OCI-LY1 (cell line): ENCODE measurements around the gene PRELP.
A peak's percentile ranks its signal among the peaks of the same experiment; 100 is the strongest.

Experiments used
- H2AFZ ChIP-seq: fragments of 200-600 bp; sonication (generic), shearing (Covaris generic); 2 replicates; pipeline ENCODE4 v1.6.0; 2014; ENCODE audit warnings: antibody characterized with exemption, mild to moderate bottlenecking, low read length
- H3F3A ChIP-seq: fragments of 200-600 bp; sonication (generic), shearing (Covaris generic); 2 replicates; pipeline ENCODE4 v1.6.0; 2014; ENCODE audit warnings: mild to moderate bottlenecking, antibody characterized with exemption, low read length, moderate library complexity; ENCODE audit not compliant: insufficient read depth
- H3K27ac ChIP-seq: fragments of 200-600 bp; sonication (generic); 2 replicates; pipeline ENCODE4 v1.5.1; 2014; ENCODE audit warnings: low read length, mixed run types, mild to moderate bottlenecking, low read depth; ENCODE audit not compliant: poor library complexity, severe bottlenecking
- H3K27me3 ChIP-seq: fragments of 200-600 bp; sonication (generic); 2 replicates; pipeline ENCODE4 v1.6.0; 2014; ENCODE audit warnings: antibody characterized with exemption, mild to moderate bottlenecking, low read length, moderate library complexity; ENCODE audit not compliant: insufficient read depth
- H3K36me3 ChIP-seq: fragments of 200-600 bp; sonication (generic); 2 replicates; pipeline ENCODE4 v1.6.1; 2014; ENCODE audit warnings: mild to moderate bottlenecking, antibody characterized with exemption, low read length, moderate library complexity, mixed read lengths; ENCODE audit not compliant: insufficient read depth
- H3K4me1 ChIP-seq: fragments of 200-600 bp; sonication (generic); 2 replicates; pipeline ENCODE4 v1.5.1; 2014; ENCODE audit warnings: mild to moderate bottlenecking, low read length, moderate library complexity; ENCODE audit not compliant: insufficient read depth, severe bottlenecking
- H3K4me2 ChIP-seq: fragments of 200-600 bp; sonication (generic), shearing (Covaris generic); 2 replicates; pipeline ENCODE4 v1.6.1; 2014; ENCODE audit warnings: low read length
- H3K4me3 ChIP-seq: fragments of 200-600 bp; sonication (generic); 2 replicates; pipeline ENCODE4 v1.5.1; 2014; ENCODE audit warnings: low read length, low read depth, mild to moderate bottlenecking, mixed read lengths; ENCODE audit not compliant: poor library complexity, severe bottlenecking
- H3K79me2 ChIP-seq: fragments of 200-600 bp; shearing (Covaris generic); 2 replicates; pipeline ENCODE4 v1.6.1; 2016; ENCODE audit warnings: mixed run types, low read length, mixed read lengths; ENCODE audit not compliant: insufficient read depth
- H3K9ac ChIP-seq: fragments of 200-600 bp; sonication (generic), shearing (Covaris generic); 2 replicates; pipeline ENCODE4 v1.6.1; 2014; ENCODE audit warnings: mild to moderate bottlenecking, low read length, mixed read lengths
- H3K9me2 ChIP-seq: fragments of 200-600 bp; sonication (generic), shearing (Covaris generic); 2 replicates; pipeline ENCODE4 v1.6.1; 2014; ENCODE audit warnings: low read depth, mild to moderate bottlenecking, low read length, mixed read lengths
- H3K9me3 ChIP-seq: fragments of 200-600 bp; shearing (Covaris generic); 2 replicates; pipeline ENCODE4 v1.6.1; 2014; ENCODE audit warnings: low read length, mixed read lengths
- H4K20me1 ChIP-seq: fragments of 200-600 bp; sonication (generic), shearing (Covaris generic); 2 replicates; pipeline ENCODE4 v1.6.0; 2016; ENCODE audit warnings: mild to moderate bottlenecking, low read length; ENCODE audit not compliant: insufficient read depth
- EZH2 ChIP-seq: fragments of 200-600 bp; sonication (generic), shearing (Covaris generic); IDR thresholded peaks from 2 replicates; pipeline ENCODE4 v1.8.0; 2017; ENCODE audit warnings: borderline replicate concordance, mixed run types, mild to moderate bottlenecking, antibody characterized with exemption, low read length, moderate library complexity, mixed read lengths
- TF ChIP-seq, protein P1 (sequence below): fragments of 200-600 bp; sonication (generic), shearing (Covaris generic); IDR thresholded peaks from 2 replicates; pipeline ENCODE4 v1.5.1; 2017; ENCODE audit warnings: mild to moderate bottlenecking, antibody characterized with exemption, low read length, moderate library complexity, mixed read lengths

Gene PRELP

DNA sequence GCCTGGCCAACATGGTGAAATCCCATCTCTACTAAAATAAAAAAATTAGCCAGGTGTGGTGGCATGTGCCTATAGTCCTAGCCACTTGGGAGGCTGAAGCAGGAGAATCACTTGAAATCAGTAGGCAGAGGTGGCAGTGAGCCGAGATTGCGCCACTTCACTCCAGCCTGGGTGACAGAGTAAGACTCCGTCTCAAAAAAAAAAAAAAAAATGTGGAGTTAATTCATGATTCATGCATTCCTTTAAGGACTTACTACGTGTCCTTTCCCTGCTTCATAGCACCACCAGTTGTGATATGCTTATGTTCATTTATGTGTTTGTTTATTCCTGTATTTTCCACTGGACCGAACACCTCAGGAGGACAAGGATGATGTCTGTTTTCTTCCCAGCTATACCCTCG is 12.7 kb upstream of the PRELP start:
- Histone ChIP-seq H3K4me1 (peaks cover 90% of the 10 kb centered on the region), H3K4me2 (no peak overlapping the region; the same call in 1 of the 2 replicates), H3K9ac (peak overlapping the region; percentile 65), H3K27me3 (no peaks in the 10 kb centered on the region), H2AFZ (no peak overlapping the region), H3K36me3 (no peaks in the 10 kb centered on the region), H3K4me3 (no peak overlapping the region), H4K20me1 (no peaks in the 10 kb centered on the region), H3K27ac (peak overlapping the region; percentile 96), H3K79me2 (no peaks in the 10 kb centered on the region), H3K9me3 (no peaks in the 10 kb centered on the region), H3F3A (no peaks in the 10 kb centered on the region; the same call in 1 of the 2 replicates), H3K9me2 (no peaks in the 10 kb centered on the region)
- no peak for TF ChIP-seq EZH2
- TF ChIP-seq, protein P1, sequence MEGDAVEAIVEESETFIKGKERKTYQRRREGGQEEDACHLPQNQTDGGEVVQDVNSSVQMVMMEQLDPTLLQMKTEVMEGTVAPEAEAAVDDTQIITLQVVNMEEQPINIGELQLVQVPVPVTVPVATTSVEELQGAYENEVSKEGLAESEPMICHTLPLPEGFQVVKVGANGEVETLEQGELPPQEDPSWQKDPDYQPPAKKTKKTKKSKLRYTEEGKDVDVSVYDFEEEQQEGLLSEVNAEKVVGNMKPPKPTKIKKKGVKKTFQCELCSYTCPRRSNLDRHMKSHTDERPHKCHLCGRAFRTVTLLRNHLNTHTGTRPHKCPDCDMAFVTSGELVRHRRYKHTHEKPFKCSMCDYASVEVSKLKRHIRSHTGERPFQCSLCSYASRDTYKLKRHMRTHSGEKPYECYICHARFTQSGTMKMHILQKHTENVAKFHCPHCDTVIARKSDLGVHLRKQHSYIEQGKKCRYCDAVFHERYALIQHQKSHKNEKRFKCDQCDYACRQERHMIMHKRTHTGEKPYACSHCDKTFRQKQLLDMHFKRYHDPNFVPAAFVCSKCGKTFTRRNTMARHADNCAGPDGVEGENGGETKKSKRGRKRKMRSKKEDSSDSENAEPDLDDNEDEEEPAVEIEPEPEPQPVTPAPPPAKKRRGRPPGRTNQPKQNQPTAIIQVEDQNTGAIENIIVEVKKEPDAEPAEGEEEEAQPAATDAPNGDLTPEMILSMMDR, result no peak

DNA sequence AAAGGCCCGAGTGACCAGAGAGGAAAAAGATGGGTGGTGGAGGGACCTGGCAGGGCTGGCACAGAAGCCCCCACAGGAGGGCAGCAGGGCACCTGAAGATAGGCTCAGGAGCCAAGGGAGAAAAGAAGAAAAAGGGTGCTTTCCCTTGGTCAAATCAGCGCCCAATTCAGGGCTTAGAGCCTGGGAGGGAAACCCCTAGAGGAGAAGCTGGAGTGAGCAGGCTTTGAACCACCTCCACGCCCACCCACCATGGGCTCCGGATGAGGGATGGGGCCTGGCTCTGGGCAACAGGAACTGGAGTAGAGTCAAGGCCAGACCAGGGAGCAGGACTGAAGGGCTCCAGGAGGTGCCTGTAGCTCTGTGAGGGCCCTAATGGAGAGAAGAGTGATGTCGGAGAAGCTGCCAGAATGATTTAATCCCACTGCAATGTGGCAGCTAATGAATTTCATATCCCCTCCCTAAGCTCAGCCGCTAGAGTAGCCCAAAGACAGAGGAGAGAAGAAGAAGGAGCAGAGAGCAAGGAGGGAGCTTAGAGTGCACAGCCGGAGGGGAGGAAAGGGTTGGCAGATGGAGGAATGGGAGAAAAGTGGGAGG is 12.0 kb upstream of the PRELP start:
- H3F3A ChIP-seq, result no peaks in the 10 kb centered on the region
- H3K36me3 ChIP-seq, result no peaks in the 10 kb centered on the region
- peak overlapping the region; percentile 96 for H3K27ac ChIP-seq
- H3K4me1 ChIP-seq, result peaks cover 84% of the 10 kb centered on the region
- H3K9me3 ChIP-seq, result no peaks in the 10 kb centered on the region
- H3K9me2 ChIP-seq, result no peaks in the 10 kb centered on the region
- H3K9ac ChIP-seq, result peak overlapping the region; percentile 65; the same call in 1 of the 2 replicates
- H4K20me1 ChIP-seq, result no peaks in the 10 kb centered on the region
- no peaks in the 10 kb centered on the region for H3K79me2 ChIP-seq
- peak overlapping the region; percentile 3; the same call in 1 of the 2 replicates for H3K4me2 ChIP-seq
- H3K4me3 ChIP-seq, result no peak overlapping the region
- TF ChIP-seq, protein P1, result peak; percentile 67
- TF ChIP-seq EZH2, result no peak
- H2AFZ ChIP-seq, result no peak overlapping the region
- H3K27me3 ChIP-seq, result no peaks in the 10 kb centered on the region

DNA sequence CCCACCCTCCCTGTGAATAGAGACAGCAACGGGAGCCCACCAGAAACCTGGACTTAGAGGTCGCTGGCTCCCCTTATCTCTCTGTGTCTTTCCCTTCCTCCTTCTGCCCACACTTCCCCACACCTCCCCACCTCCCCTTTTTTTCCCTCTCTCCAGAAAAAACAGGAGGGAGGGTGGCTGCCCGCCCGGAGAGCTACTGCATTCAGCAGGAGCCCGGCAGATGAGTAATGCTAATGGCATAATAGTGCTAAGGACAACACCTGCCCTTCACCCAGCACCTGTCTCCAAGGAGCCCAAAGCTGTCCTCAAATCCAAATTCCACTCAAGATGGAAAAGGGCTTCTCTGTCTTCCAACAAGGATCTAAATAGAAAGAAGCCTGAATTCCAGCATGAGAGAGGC is 11.4 kb upstream of the PRELP start:
- H3K27ac ChIP-seq, result peak overlapping the region; percentile 96
- peak overlapping the region; percentile 65; the same call in 1 of the 2 replicates for H3K9ac ChIP-seq
- H3K27me3 ChIP-seq, result no peaks in the 10 kb centered on the region
- H3K4me1 ChIP-seq, result peaks cover 81% of the 10 kb centered on the region
- no peaks in the 10 kb centered on the region for H3F3A ChIP-seq
- no peaks in the 10 kb centered on the region for H3K79me2 ChIP-seq
- H3K4me3 ChIP-seq, result no peak overlapping the region
- no peaks in the 10 kb centered on the region for H3K9me2 ChIP-seq
- no peaks in the 10 kb centered on the region for H4K20me1 ChIP-seq
- TF ChIP-seq, protein P1, result no peak
- TF ChIP-seq EZH2, result no peak
- no peaks in the 10 kb centered on the region for H3K36me3 ChIP-seq
- H3K4me2 ChIP-seq, result no peak overlapping the region
- no peak overlapping the region for H2AFZ ChIP-seq
- H3K9me3 ChIP-seq, result no peaks in the 10 kb centered on the region
